ENCODE measurements around the gene PAFAH1B1. TPM values are rescaled to one million over a fixed set of nuclear protein-coding genes. Genes with fewer than 3 reads are reported as not detected.

Gene PAFAH1B1
- total RNA-seq, 4 donors from 2014 or later: 99.2 to 106 (median 105) TPM

DNA sequence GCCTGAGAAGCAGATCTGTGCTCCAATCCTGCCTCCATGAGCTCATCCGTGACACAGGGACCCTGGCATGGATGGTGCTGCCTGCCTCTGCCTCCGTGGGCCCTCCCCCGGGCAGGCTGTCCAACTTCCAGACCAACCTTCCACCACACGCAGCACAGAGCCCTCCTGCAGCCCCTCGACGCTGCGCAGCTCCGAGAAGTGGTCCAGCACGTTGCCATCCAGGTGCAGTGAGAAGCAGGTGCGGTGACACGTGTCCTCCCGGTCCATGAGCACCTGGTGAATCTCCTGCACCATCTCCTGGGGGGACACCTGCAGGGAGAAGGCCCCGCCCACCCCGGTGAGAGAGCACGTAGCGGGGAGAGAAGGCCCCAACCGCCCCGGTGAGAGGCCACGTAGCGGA, 109.7 kb downstream of the PAFAH1B1 start:
- in situ Hi-C loops (cut with MboI; ENCODE audit: low sequenced_read_pairs in 4 of 4): loop anchor here in 1 of 4 donors (25.0 kb wide), 1 partner anchor 291 kb away; the partner anchor contains the start of gene MNT
- no peak overlapping the region for H3K4me3 ChIP-seq
- intact Hi-C loops (cut with DNase I; ENCODE audit: low total_unique reads): no loop called here
- DNase-seq: peak in 1 of 2 donors; percentile 23
- TF ChIP-seq POLR2A (IDR thresholded peaks at IDR 0.05) (no peak), CTCF (IDR thresholded peaks at IDR 0.05 in 4 of 5, conservative IDR thresholded peaks at IDR 0.05 in 1 of 5) (no peak)
- H3K4me1 ChIP-seq: peaks cover 34 to 37% of the 10 kb centered on the region in 2 donors
- no peaks in the 10 kb centered on the region for H3K9me3 ChIP-seq
- H3K27ac ChIP-seq: peak overlapping the region in 3 of 4 donors; percentile 95 to 98 (median 97)
- H3K36me3 ChIP-seq: peaks cover 0 to 45% of the 10 kb centered on the region in 2 donors
- no peaks in the 10 kb centered on the region for H3K27me3 ChIP-seq
- ATAC-seq: no peak

GRCh38 chr17:2703606-2704005, 110.2 kb downstream of the PAFAH1B1 start:
- Histone ChIP-seq H3K27me3 (no peaks in the 10 kb centered on the region), H3K9me3 (no peaks in the 10 kb centered on the region), H3K4me1 (peaks cover 38 to 41% of the 10 kb centered on the region in 2 donors), H3K27ac (peak overlapping the region; percentile 42 to 98 (median 96)), H3K4me3 (no peak overlapping the region), H3K36me3 (peaks cover 0 to 41% of the 10 kb centered on the region in 2 donors)
- TF ChIP-seq POLR2A (IDR thresholded peaks at IDR 0.05) (no peak), CTCF (IDR thresholded peaks at IDR 0.05 in 4 of 5, conservative IDR thresholded peaks at IDR 0.05 in 1 of 5) (no peak)
- DNase-seq: no peak
- in situ Hi-C loops (cut with MboI; ENCODE audit: low sequenced_read_pairs in 4 of 4): loop anchor here in 1 of 4 donors (25.0 kb wide), 1 partner anchor 291 kb away; the partner anchor contains the start of gene MNT
- no peak for ATAC-seq
- intact Hi-C loops (cut with DNase I; ENCODE audit: low total_unique reads): no loop called here

DNA sequence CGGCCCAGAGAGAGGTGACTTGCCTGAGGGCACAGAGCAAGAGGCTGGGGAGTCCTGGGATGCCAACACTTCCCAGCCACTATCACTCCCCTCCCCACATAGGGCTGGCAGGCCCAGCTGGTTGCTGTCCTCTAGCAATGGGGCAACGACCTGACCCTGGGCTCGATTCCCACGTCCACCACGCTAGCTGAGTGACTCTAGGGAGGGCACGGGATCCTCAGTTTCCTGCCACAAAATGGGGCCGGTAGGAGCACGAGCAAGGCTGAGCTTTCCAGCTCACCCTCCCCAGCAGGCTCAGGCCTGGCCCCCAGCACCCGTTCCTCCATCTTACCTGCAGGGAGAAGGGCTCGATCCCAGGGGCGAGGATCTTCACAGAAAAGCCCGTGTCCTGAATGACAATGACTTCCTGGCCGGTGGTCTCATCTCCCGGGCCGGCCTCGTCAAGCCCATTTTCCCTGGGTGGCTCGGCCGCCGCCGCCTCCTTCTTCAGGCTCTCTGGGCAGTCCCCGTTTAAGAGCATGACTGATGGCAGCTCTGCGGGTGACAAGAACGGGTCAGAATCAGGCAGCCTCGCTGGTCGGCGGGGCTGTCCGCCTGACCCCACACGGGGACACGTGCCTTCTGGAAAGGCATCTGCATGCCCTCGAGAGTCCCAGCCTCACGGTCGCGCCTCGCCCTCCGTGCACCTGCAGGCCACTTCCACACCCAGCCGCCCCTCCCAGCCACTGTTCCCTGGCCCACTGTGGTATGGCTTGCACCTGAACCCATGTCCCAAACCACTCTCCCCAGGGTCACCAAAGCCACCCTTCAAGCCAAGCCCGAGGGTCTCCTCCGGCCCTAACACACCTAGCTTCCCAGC, 110.8 kb downstream of the PAFAH1B1 start:
- no peak for TF ChIP-seq POLR2A (IDR thresholded peaks at IDR 0.05)
- no peak for TF ChIP-seq CTCF (IDR thresholded peaks at IDR 0.05 in 4 of 5, conservative IDR thresholded peaks at IDR 0.05 in 1 of 5)
- in situ Hi-C loops (cut with MboI; ENCODE audit: low sequenced_read_pairs in 4 of 4): loop anchor here in 1 of 4 donors (25.0 kb wide), 1 partner anchor 292 kb away; the partner anchor contains the start of gene MNT
- Histone ChIP-seq H3K4me3 (no peak overlapping the region), H3K27ac (peak overlapping the region; percentile 42 to 98 (median 96)), H3K4me1 (peaks cover 39 to 48% of the 10 kb centered on the region in 2 donors), H3K9me3 (no peaks in the 10 kb centered on the region), H3K36me3 (peaks cover 0 to 39% of the 10 kb centered on the region in 2 donors), H3K27me3 (no peaks in the 10 kb centered on the region)
- intact Hi-C loops (cut with DNase I; ENCODE audit: low total_unique reads): no loop called here
- no peak for ATAC-seq
- peak in 1 of 2 donors; percentile 54 for DNase-seq

- Histone ChIP-seq H3K27ac (peak overlapping the region; percentile 42 to 98 (median 96)), H3K27me3 (no peaks in the 10 kb centered on the region), H3K36me3 (peaks cover 0 to 36% of the 10 kb centered on the region in 2 donors), H3K4me3 (no peak overlapping the region), H3K4me1 (peaks cover 42 to 54% of the 10 kb centered on the region in 2 donors), H3K9me3 (no peaks in the 10 kb centered on the region)
- TF ChIP-seq CTCF (IDR thresholded peaks at IDR 0.05 in 4 of 5, conservative IDR thresholded peaks at IDR 0.05 in 1 of 5) (no peak), POLR2A (IDR thresholded peaks at IDR 0.05) (no peak)
- DNase-seq: no peak
- in situ Hi-C loops (cut with MboI; ENCODE audit: low sequenced_read_pairs in 4 of 4) (loop anchor here in 1 of 4 donors (25.0 kb wide), 1 partner anchor 293 kb away; the partner anchor contains the start of gene MNT), intact Hi-C loops (cut with DNase I; ENCODE audit: low total_unique reads) (loop anchor here (5.0 kb wide), 2 partner anchors 193 to 323 kb away; partner anchors contain the start of gene METTL16)
- ATAC-seq: no peak
Measured at GRCh38 chr17:2704890-2705248, 111.4 kb downstream of the PAFAH1B1 start.
